H1 (cell line): ENCODE measurements around the gene NFASC. TPM values are rescaled to one million over a fixed set of nuclear protein-coding genes. Genes with fewer than 3 reads are reported as not detected.

Source experiments
- CTCF ChIA-PET: fragments of 300-600 bp; sonication (Branson Sonifier 250); formaldehyde crosslinking; loops from one replicate; lab custom pipeline; 2021; ENCODE audit not compliant: partially characterized antibody; lab: Charles Lee
- POLR2A ChIA-PET: fragments of 300-600 bp; sonication (Branson Sonifier 250); formaldehyde crosslinking; loops from one replicate; lab custom pipeline; 2021; ENCODE audit warnings: inconsistent platforms; ENCODE audit not compliant: partially characterized antibody; lab: Charles Lee
- DNase-seq, 2 experiments: peaks; one replicate each; pipeline versions ENCODE4 v3.0.0 to v3.0.0-alpha.2; 2010 to 2022; ENCODE audit warnings: low spot score in 2 of 2, low read depth in 1 of 2, mixed read lengths in 1 of 2
- FAIRE-seq: peaks from 2 replicates; lab custom pipeline; 2011; peaks lifted over from hg19 to GRCh38; lab: Jason Lieb, UNC
- H2AFZ ChIP-seq: 2 replicates; pipeline ENCODE4 v1.8.1; 2012; ENCODE audit warnings: low read length, inconsistent platforms
- H2AK5ac ChIP-seq: 2 replicates; pipeline ENCODE4 v1.6.1; 2013; ENCODE audit warnings: low read depth, low read length
- H2BK120ac ChIP-seq: replicated peaks from 2 replicates; pipeline ENCODE3; 2013; ENCODE audit warnings: low read depth, low read length, inconsistent platforms
- H2BK12ac ChIP-seq: 2 replicates; pipeline ENCODE4 v1.6.1; 2013; ENCODE audit warnings: low read depth, low read length
- H2BK15ac ChIP-seq: 2 replicates; pipeline ENCODE4 v1.6.1; 2013; ENCODE audit warnings: low read length
- H2BK20ac ChIP-seq: 2 replicates; pipeline ENCODE4 v1.6.1; 2013; ENCODE audit warnings: low read length
- H2BK5ac ChIP-seq: 2 replicates; pipeline ENCODE4 v1.6.1; 2013; ENCODE audit warnings: low read depth, low read length
- H3K14ac ChIP-seq: 2 replicates; pipeline ENCODE4 v1.6.1; 2013; ENCODE audit warnings: inconsistent platforms; ENCODE audit not compliant: insufficient read length
- H3K18ac ChIP-seq: 2 replicates; pipeline ENCODE4 v1.6.1; 2013; ENCODE audit warnings: low read length; ENCODE audit errors: extremely low read depth
- H3K23ac ChIP-seq: 2 replicates; pipeline ENCODE4 v1.6.1; 2013; ENCODE audit warnings: inconsistent platforms; ENCODE audit not compliant: insufficient read length
- H3K23me2 ChIP-seq: 2 replicates; pipeline ENCODE4 v1.6.1; 2013; ENCODE audit warnings: low read depth, low read length
- H3K27ac ChIP-seq: 2 replicates; pipeline ENCODE4 v1.6.1; 2011; ENCODE audit warnings: low read depth, low read length, inconsistent platforms
- H3K27me3 ChIP-seq, 4 experiments: replicated peaks in 1 of 4; 1 replicate in 1 of 4; 2 replicates in 3 of 4; pipeline versions ENCODE4 v1.6.1 to v1.8.1; 2011 to 2013; ENCODE audit warnings: low read length in 3 of 4, mild to moderate bottlenecking in 3 of 4, inconsistent platforms in 2 of 4, mixed read lengths in 2 of 4, moderate library complexity in 1 of 4; ENCODE audit not compliant: control insufficient read depth in 3 of 4, insufficient read depth in 3 of 4; ENCODE audit errors: extremely low read depth in 1 of 4
- H3K36me3 ChIP-seq, 4 experiments: 2 replicates each; pipeline versions ENCODE4 v1.6.1 to v1.8.1; 2011 to 2013; ENCODE audit warnings: mild to moderate bottlenecking in 4 of 4, low read length in 3 of 4, moderate library complexity in 2 of 4, control low read depth in 1 of 4, inconsistent platforms in 1 of 4; ENCODE audit not compliant: insufficient read depth in 4 of 4, control insufficient read depth in 2 of 4
- H3K4ac ChIP-seq: replicated peaks from 2 replicates; pipeline ENCODE3; 2013; ENCODE audit warnings: low read length, low read depth, mixed read lengths, inconsistent platforms; ENCODE audit not compliant: insufficient read length
- H3K4me1 ChIP-seq, 4 experiments: replicated peaks in 1 of 4; 1 replicate in 1 of 4; 2 replicates in 3 of 4; pipeline versions ENCODE4 v1.6.1 to v1.8.1; 2011 to 2013; ENCODE audit warnings: low read length in 3 of 4, inconsistent platforms in 2 of 4, mixed read lengths in 1 of 4; ENCODE audit not compliant: insufficient read depth in 4 of 4, control insufficient read depth in 3 of 4
- H3K4me2 ChIP-seq, 2 experiments: 2 replicates each; pipeline versions ENCODE4 v1.6.1 to v1.8.1; 2011 to 2013; ENCODE audit warnings: low read depth in 2 of 2, low read length in 2 of 2, control low read depth in 1 of 2, inconsistent platforms in 1 of 2, mild to moderate bottlenecking in 1 of 2; ENCODE audit not compliant: insufficient read depth in 1 of 2
- H3K4me3 ChIP-seq, 4 experiments: fragments of 200-600, 300-600 bp in 1 of 4; sonication (generic), shearing (Covaris generic), sonication (Bioruptor Twin) in 1 of 4; 2 replicates each; pipeline versions ENCODE4 v1.5.1 to v1.8.1; 2011 to 2016; ENCODE audit warnings: low read length in 4 of 4, low read depth in 3 of 4, control low read depth in 2 of 4, inconsistent platforms in 2 of 4, mild to moderate bottlenecking in 2 of 4, mixed read lengths in 1 of 4, moderate library complexity in 1 of 4; ENCODE audit not compliant: insufficient read depth in 2 of 4; ENCODE audit errors: extremely low read depth in 1 of 4
- H3K56ac ChIP-seq: replicated peaks from 2 replicates; pipeline ENCODE3; 2013; ENCODE audit warnings: low read depth, mild to moderate bottlenecking, mixed read lengths, low read length, inconsistent platforms; ENCODE audit not compliant: insufficient read length
- H3K79me1 ChIP-seq: 2 replicates; pipeline ENCODE4 v1.6.1; 2013; ENCODE audit warnings: low read depth, low read length, control low read depth
- H3K79me2 ChIP-seq, 2 experiments: 2 replicates each; pipeline versions ENCODE4 v1.6.1 to v1.8.1; 2012 to 2013; ENCODE audit warnings: low read length in 2 of 2, mild to moderate bottlenecking in 2 of 2, inconsistent platforms in 1 of 2; ENCODE audit not compliant: insufficient read depth in 2 of 2, control insufficient read depth in 1 of 2
- H3K9ac ChIP-seq, 4 experiments: replicated peaks in 1 of 4; 1 replicate in 1 of 4; 2 replicates in 3 of 4; pipeline versions ENCODE4 v1.6.1 to v1.8.1; 2011 to 2013; ENCODE audit warnings: low read depth in 3 of 4, low read length in 3 of 4, control low read depth in 2 of 4, mild to moderate bottlenecking in 2 of 4, moderate library complexity in 2 of 4, inconsistent platforms in 1 of 4; ENCODE audit errors: extremely low read depth in 1 of 4
- H3K9me3 ChIP-seq, 2 experiments: 2 replicates each; pipeline versions ENCODE4 v1.6.1 to v1.8.1; 2012 to 2013; ENCODE audit warnings: mild to moderate bottlenecking in 2 of 2, moderate library complexity in 2 of 2, control low read depth in 1 of 2, inconsistent platforms in 1 of 2, low read depth in 1 of 2, low read length in 1 of 2, mixed read lengths in 1 of 2; ENCODE audit not compliant: insufficient read depth in 2 of 2
- H4K20me1 ChIP-seq, 2 experiments: replicated peaks in 1 of 2; 2 replicates each; pipeline versions ENCODE3 to v1.8.1; 2011 to 2013; ENCODE audit warnings: inconsistent platforms in 2 of 2, low read length in 2 of 2, mild to moderate bottlenecking in 1 of 2; ENCODE audit not compliant: insufficient read depth in 2 of 2, control insufficient read depth in 1 of 2
- H4K5ac ChIP-seq: 2 replicates; pipeline ENCODE4 v1.6.1; 2013; ENCODE audit warnings: low read length, low read depth, mixed read lengths, inconsistent platforms; ENCODE audit not compliant: insufficient read length
- H4K8ac ChIP-seq: 2 replicates; pipeline ENCODE4 v1.8.0; 2013; ENCODE audit warnings: mild to moderate bottlenecking, moderate library complexity, low read length, inconsistent platforms; ENCODE audit not compliant: insufficient read depth; ENCODE audit errors: extremely low read depth
- H4K91ac ChIP-seq: replicated peaks from 2 replicates; pipeline ENCODE3; 2013; ENCODE audit warnings: low read length, mixed read lengths, inconsistent platforms; ENCODE audit not compliant: insufficient read length
- EP300 ChIP-seq, 2 experiments: IDR thresholded peaks; 1 replicate in 1 of 2; 2 replicates in 1 of 2; pipeline ENCODE4 v1.6.1; 2011 to 2012; ENCODE audit warnings: low read depth in 2 of 2, low read length in 2 of 2, mild to moderate bottlenecking in 2 of 2, borderline replicate concordance in 1 of 2, inconsistent platforms in 1 of 2, moderate library complexity in 1 of 2
- HDAC6 ChIP-seq: IDR thresholded peaks from one replicate; pipeline ENCODE4 v1.7.1; 2012; ENCODE audit warnings: low read depth, mild to moderate bottlenecking, inconsistent platforms, low read length, moderate library complexity
- KDM1A ChIP-seq: fragments of 200-600, 300-600 bp; sonication (generic); IDR thresholded peaks from 2 replicates; pipeline ENCODE4 v1.7.1; 2016; ENCODE audit warnings: mild to moderate bottlenecking, low read length, borderline replicate concordance
- ZNF274 ChIP-seq: IDR thresholded peaks from 2 replicates; pipeline ENCODE4 v1.7.0; 2012; ENCODE audit warnings: low read length, borderline replicate concordance; ENCODE audit errors: extremely low read depth
- WGBS, 2 experiments: shearing (Covaris generic) in 1 of 2; methylation state at CpG; one replicate each; pipeline versions ENCODE4 v1.1.6 to v1.1.7; 2013 to 2015; ENCODE audit warnings: low lambda C conversion rate in 2 of 2, mixed read lengths in 2 of 2, inconsistent platforms in 1 of 2, low coverage in 1 of 2, missing lambda C conversion rate in 1 of 2; ENCODE audit not compliant: insufficient replicate concordance in 2 of 2, insufficient coverage in 1 of 2, insufficient read length in 1 of 2; ENCODE audit errors: extremely low coverage in 1 of 2, missing lambda C conversion rate in 1 of 2; 5-methylcytosine and 5-hydroxymethylcytosine counted together
- polyA plus RNA-seq, 7 experiments: library from polyadenylated mRNA; depleted of rRNA in 3 of 7; stranded (reverse) in 5 of 7; unstranded in 2 of 7; fragments of >200 nt in 5 of 7; fragments of 200-250 nt in 2 of 7; gene quantifications; 1 replicate in 5 of 7; 2 replicates in 1 of 7; 4 replicates in 1 of 7; pipeline versions ENCODE4 v1.2.1 to v1.2.3, GENCODE V29; 2011 to 2013; ENCODE audit warnings: missing spikeins in 2 of 7, mixed read lengths in 2 of 7
- total RNA-seq: library from RNA; stranded (reverse); fragmentation: NEBNext Ultra II Directional; extraction: Animal tissue kit (Norgen Biotek cat#: 25700); gene quantifications from 2 replicates; pipeline ENCODE4 v1.2.1, GENCODE V29; 2021

The NFASC gene
- total and polyA plus RNA-seq, 2 of the 8 experiments (the other 6 are each of a cell fraction or from before 2014, with no cell fraction given) = 5.0 to 15.2 TPM

DNA sequence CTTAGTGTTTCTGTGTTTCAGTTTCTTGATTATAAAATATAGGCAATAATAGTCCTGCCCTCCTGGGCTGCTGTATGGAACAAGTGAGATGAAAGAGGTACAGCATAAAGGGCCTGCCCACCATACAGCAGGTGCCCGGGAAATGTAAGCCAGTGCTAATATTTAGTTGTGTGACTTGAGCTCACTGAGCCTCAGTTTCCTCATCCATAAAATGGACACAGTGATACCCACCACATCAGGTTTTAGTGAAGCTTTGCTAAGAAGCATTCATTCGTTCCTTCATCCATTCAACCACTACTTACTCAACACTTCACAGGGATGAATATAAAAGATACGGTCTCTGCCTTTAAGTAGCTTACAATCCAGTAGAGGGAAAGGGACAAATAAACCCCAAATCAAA is 192.2 kb downstream of the NFASC start:
- DNase-seq (no peak), FAIRE-seq (no peak)
- Histone ChIP-seq H2AFZ (no peak overlapping the region), H3K79me1 (no peaks in the 10 kb centered on the region), H3K27me3 (no peaks in the 10 kb centered on the region), H3K4me3 (no peak overlapping the region), H2BK12ac (no peak overlapping the region), H3K9me3 (no peaks in the 10 kb centered on the region), H3K4me1 (peaks cover 0 to 4% (median 2%) of the 10 kb centered on the region in 4 experiments; a peak in 4 of 7 replicates), H3K23ac (no peak overlapping the region), H4K20me1 (peaks cover 0 to 1% of the 10 kb centered on the region in 2 experiments), H2AK5ac (no peak overlapping the region), H3K9ac (no peak overlapping the region), H3K27ac (no peak overlapping the region), H3K18ac (no peak overlapping the region), H2BK5ac (no peak overlapping the region), H4K91ac (no peak overlapping the region), H3K79me2 (no peaks in the 10 kb centered on the region), H3K14ac (no peak overlapping the region), H3K56ac (no peak overlapping the region), H2BK15ac (no peak overlapping the region), H4K5ac (no peak overlapping the region), H2BK20ac (no peak overlapping the region), H2BK120ac (no peak overlapping the region), H4K8ac (no peak overlapping the region), H3K23me2 (no peaks in the 10 kb centered on the region), H3K4ac (no peak overlapping the region), H3K36me3 (no peaks in the 10 kb centered on the region), H3K4me2 (no peak overlapping the region)
- CTCF ChIA-PET = interaction anchor here (0.7 to 38.9 kb wide), 24 partner anchors 12 to 256 kb away, joined by 3 to 1336 read pairs (median 10); partner anchors contain the start of gene CNTN2
- 88% methylated on average over 3 of the region's 3 CpGs; no CpG with 5 or more reads in 1 of the 2 experiments for WGBS, 2 experiments
- POLR2A ChIA-PET = interaction anchor here (0.7 to 1.2 kb wide), 2 partner anchors 12 to 87 kb away, joined by 3 read pairs; no protein-coding TSS in a partner anchor
- TF ChIP-seq HDAC6 (no peak), EP300 (IDR thresholded peaks at IDR 0.05; ENCODE audit: borderline replicate concordance in 1 of 2, low read depth in 2 of 2, low read length in 2 of 2) (no peak), ZNF274 (no peak), KDM1A (0 out of 2 replicates have a peak, but pooled peaks have one; percentile 18)
